HG03558 (cell line): ENCODE measurements around the gene GJD4.

ENCODE experiments used
- ATAC-seq: cut with Tn5 transposase; IDR thresholded peaks from one replicate; pipeline ENCODE4 v1.9.1; 2021; ENCODE audit warnings: moderate number of reproducible peaks; ENCODE audit not compliant: unreplicated experiment; ENCODE audit errors: extremely low read depth

Gene GJD4

GRCh38 chr10:35605191-35605590 is at the start of gene GJD4:
Gene GJD4 (plus strand): TSS chr10:35605341. CDS start chr10:35605568, 227 bp downstream.
- no peak for ATAC-seq

- no peak for ATAC-seq
Observed at GRCh38 chr10:35555962-35556930, 48.9 kb upstream of the GJD4 start.

GRCh38 chr10:35558276-35558675 is 46.9 kb upstream of the GJD4 start:
- no peak for ATAC-seq

GRCh38 chr10:35559416-35559815 is 45.7 kb upstream of the GJD4 start:
- no peak for ATAC-seq

- no peak for ATAC-seq
Observed at GRCh38 chr10:35561715-35562114, 43.4 kb upstream of the GJD4 start.

GRCh38 chr10:35562427-35562826 is 42.7 kb upstream of the GJD4 start:
- ATAC-seq: no peak

- ATAC-seq: no peak
Observed at GRCh38 chr10:35563261-35563891, 41.8 kb upstream of the GJD4 start.

GRCh38 chr10:35564341-35564968 is 40.7 kb upstream of the GJD4 start:
- ATAC-seq: no peak

- ATAC-seq: no peak
Observed at GRCh38 chr10:35565602-35566081, 39.5 kb upstream of the GJD4 start.

- ATAC-seq: no peak
Observed at GRCh38 chr10:35567951-35568350, 37.2 kb upstream of the GJD4 start.

- no peak for ATAC-seq
Observed at GRCh38 chr10:35568483-35569015, 36.6 kb upstream of the GJD4 start.

GRCh38 chr10:35569111-35569707 is 35.9 kb upstream of the GJD4 start:
- ATAC-seq: no peak

GRCh38 chr10:35569836-35570235 is 35.3 kb upstream of the GJD4 start:
- ATAC-seq: no peak

- ATAC-seq: no peak
Observed at GRCh38 chr10:35570397-35570796, 34.7 kb upstream of the GJD4 start.

GRCh38 chr10:35572583-35572982 is 32.6 kb upstream of the GJD4 start:
- ATAC-seq: no peak

GRCh38 chr10:35573796-35574195 is 31.3 kb upstream of the GJD4 start:
- no peak for ATAC-seq

- no peak for ATAC-seq
Observed at GRCh38 chr10:35574924-35575352, 30.2 kb upstream of the GJD4 start.

- ATAC-seq: no peak
Observed at GRCh38 chr10:35575640-35576039, 29.5 kb upstream of the GJD4 start.

GRCh38 chr10:35576730-35577129 is 28.4 kb upstream of the GJD4 start:
- ATAC-seq: no peak

- ATAC-seq: no peak
Observed at GRCh38 chr10:35577926-35578617, 27.1 kb upstream of the GJD4 start.
